ENCODE measurements around the gene BUB3. TPM values are rescaled to one million over a fixed set of nuclear protein-coding genes. Genes with fewer than 3 reads are reported as not detected.

BUB3 gene
- total RNA-seq, 1 experiment from 2014 or later: 129 TPM

DNA sequence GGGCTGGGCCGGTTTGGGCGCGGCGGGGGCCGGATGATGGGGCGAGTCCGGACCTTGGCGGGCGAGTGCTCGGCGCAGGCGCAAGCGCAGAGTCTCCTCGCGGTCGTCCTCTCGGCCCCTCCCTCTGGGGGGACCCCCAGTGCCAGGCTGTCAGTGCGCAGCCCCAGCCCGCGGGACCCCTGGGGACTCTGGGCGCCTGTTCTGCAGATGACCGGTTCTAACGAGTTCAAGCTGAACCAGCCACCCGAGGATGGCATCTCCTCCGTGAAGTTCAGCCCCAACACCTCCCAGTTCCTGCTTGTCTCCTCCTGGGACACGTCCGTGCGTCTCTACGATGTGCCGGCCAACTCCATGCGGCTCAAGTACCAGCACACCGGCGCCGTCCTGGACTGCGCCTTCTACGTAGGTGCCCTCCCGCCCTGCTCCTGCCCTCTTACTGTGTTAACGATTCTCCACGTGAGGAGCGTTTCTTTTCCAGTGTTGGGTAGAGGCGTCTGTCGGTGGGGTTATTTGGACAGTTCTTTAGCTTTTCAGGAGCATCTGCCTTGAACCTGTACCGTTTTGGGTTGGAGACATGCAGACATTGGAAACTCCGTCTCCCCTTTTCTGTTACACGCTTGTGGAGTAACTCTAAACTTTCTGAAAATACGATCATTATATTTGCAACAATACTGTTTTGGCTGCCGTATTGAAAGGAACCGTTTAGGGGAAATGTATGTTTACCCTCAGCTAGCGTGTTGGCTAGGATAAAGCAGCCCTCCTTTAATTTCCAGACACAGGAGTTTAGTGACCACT is 706 bp downstream of the BUB3 start:
- POLR2A ChIA-PET: interaction anchor here (0.6 to 1.0 kb wide), 2 partner anchors 15 to 747 kb away, joined by 3 to 4 read pairs; no protein-coding TSS in a partner anchor
- Histone ChIP-seq H3K36me3 (ENCODE audit: control insufficient read depth, insufficient read depth, low read length) (no peaks in the 10 kb centered on the region), H3K4me1 (peaks cover 33% of the 10 kb centered on the region), H3K27me3 (replicated peaks; ENCODE audit: control insufficient read depth, insufficient read depth, low read length) (no peaks in the 10 kb centered on the region), H3K9me3 (no peaks in the 10 kb centered on the region), H3K4me3 (ENCODE audit: low read depth, low read length) (peak overlapping the region; percentile 61)
- intact Hi-C loops (cut with micrococcal nuclease; ENCODE audit: unreplicated experiment): loop anchor here (1.0 kb wide), 1 partner anchor 16 kb away; no protein-coding TSS in a partner anchor
- H3K27me3 Mint-ChIP-seq (ENCODE audit: insufficient read depth, unreplicated experiment): no peaks in the 10 kb centered on the region
- H3K4me3 Mint-ChIP-seq (ENCODE audit: unreplicated experiment): peak overlapping the region; percentile 92
- BruUV-seq (replicated peaks): no TSS peak
- peak; percentile 56 to 65 for DNase-seq
- H3K9me3 Mint-ChIP-seq (ENCODE audit: unreplicated experiment): no peaks in the 10 kb centered on the region
- peak overlapping the region; percentile 88 for H3K27ac Mint-ChIP-seq (ENCODE audit: unreplicated experiment)
- CTCF ChIA-PET: interaction anchor here (1.0 to 1.6 kb wide), 2 partner anchors 15 to 112 kb away, joined by 3 to 8 read pairs; no protein-coding TSS in a partner anchor
- no peak for TF ChIP-seq CTCF (IDR thresholded peaks at IDR 0.05; ENCODE audit: insufficient read depth in 1 of 2, low read depth in 1 of 2, low read length in 1 of 2, severe bottlenecking in 1 of 2, unreplicated experiment in 1 of 2)
- H3K36me3 Mint-ChIP-seq (ENCODE audit: insufficient read depth, unreplicated experiment): peaks cover 64% of the 10 kb centered on the region
- H3K4me1 Mint-ChIP-seq (ENCODE audit: low read depth, unreplicated experiment): peaks cover 24% of the 10 kb centered on the region

- Mint-ChIP-seq H3K4me3 (ENCODE audit: unreplicated experiment) (peak overlapping the region; percentile 38), H3K27ac (ENCODE audit: unreplicated experiment) (no peak overlapping the region), H3K4me1 (ENCODE audit: low read depth, unreplicated experiment) (peaks cover 24% of the 10 kb centered on the region), H3K36me3 (ENCODE audit: insufficient read depth, unreplicated experiment) (peaks cover 75% of the 10 kb centered on the region), H3K27me3 (ENCODE audit: insufficient read depth, unreplicated experiment) (no peaks in the 10 kb centered on the region), H3K9me3 (ENCODE audit: unreplicated experiment) (no peaks in the 10 kb centered on the region)
- Histone ChIP-seq H3K4me1 (peaks cover 28% of the 10 kb centered on the region), H3K27me3 (replicated peaks; ENCODE audit: control insufficient read depth, insufficient read depth, low read length) (no peaks in the 10 kb centered on the region), H3K9me3 (no peaks in the 10 kb centered on the region), H3K4me3 (ENCODE audit: low read depth, low read length) (no peak overlapping the region), H3K36me3 (ENCODE audit: control insufficient read depth, insufficient read depth, low read length) (peaks cover under 1% of the 10 kb centered on the region; the same call in 1 of the 2 replicates)
- CTCF ChIA-PET: interaction anchor here (0.7 to 0.8 kb wide), 2 partner anchors 17 to 89 kb away, joined by 3 read pairs; no protein-coding TSS in a partner anchor
- DNase-seq: no peak
- POLR2A ChIA-PET: interaction anchor here (0.7 to 1.2 kb wide), 2 partner anchors 10 to 39 kb away, joined by 4 to 6 read pairs; no protein-coding TSS in a partner anchor
- BruUV-seq (replicated peaks): TSS peak; percentile 26
- no peak for TF ChIP-seq CTCF (IDR thresholded peaks at IDR 0.05; ENCODE audit: insufficient read depth in 1 of 2, low read depth in 1 of 2, low read length in 1 of 2, severe bottlenecking in 1 of 2, unreplicated experiment in 1 of 2)
- intact Hi-C loops (cut with micrococcal nuclease; ENCODE audit: unreplicated experiment): no loop called here
Observed at GRCh38 chr10:123156078-123156477, 1.9 kb downstream of the BUB3 start.

DNA sequence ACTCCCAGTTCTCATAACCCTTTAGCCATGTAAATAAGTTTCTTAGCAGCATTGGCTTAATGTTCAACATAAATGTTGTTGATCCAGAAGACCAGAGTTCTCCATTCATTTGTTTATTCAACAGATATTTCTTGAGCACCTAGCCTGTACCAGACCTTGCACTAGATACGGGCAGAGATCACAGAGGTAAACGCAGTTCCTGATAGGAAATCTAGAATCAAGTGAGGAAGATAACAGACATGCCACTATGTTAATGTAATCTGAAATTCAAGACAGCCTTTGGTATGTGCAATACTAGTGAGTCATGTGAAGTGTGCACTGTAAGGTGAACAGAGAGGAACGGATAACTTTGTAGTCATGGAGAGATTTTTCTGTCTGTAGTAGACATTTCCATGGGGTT is 3.0 kb downstream of the BUB3 start:
- H3K4me3 Mint-ChIP-seq (ENCODE audit: unreplicated experiment): peak overlapping the region; percentile 9
- intact Hi-C loops (cut with micrococcal nuclease; ENCODE audit: unreplicated experiment): no loop called here
- no peak for DNase-seq
- Histone ChIP-seq H3K27me3 (replicated peaks; ENCODE audit: control insufficient read depth, insufficient read depth, low read length) (no peaks in the 10 kb centered on the region), H3K36me3 (ENCODE audit: control insufficient read depth, insufficient read depth, low read length) (peaks cover 2% of the 10 kb centered on the region; the same call in 1 of the 2 replicates), H3K4me1 (peaks cover 22% of the 10 kb centered on the region), H3K9me3 (no peaks in the 10 kb centered on the region), H3K4me3 (ENCODE audit: low read depth, low read length) (no peak overlapping the region)
- no peaks in the 10 kb centered on the region for H3K27me3 Mint-ChIP-seq (ENCODE audit: insufficient read depth, unreplicated experiment)
- ChIA-PET CTCF (no interaction called here), POLR2A (interaction anchor here (1.2 kb wide), 1 partner anchor 9 kb away, joined by 4 read pairs; no protein-coding TSS in a partner anchor)
- H3K27ac Mint-ChIP-seq (ENCODE audit: unreplicated experiment): no peak overlapping the region
- H3K9me3 Mint-ChIP-seq (ENCODE audit: unreplicated experiment): no peaks in the 10 kb centered on the region
- TF ChIP-seq CTCF (IDR thresholded peaks at IDR 0.05; ENCODE audit: insufficient read depth in 1 of 2, low read depth in 1 of 2, low read length in 1 of 2, severe bottlenecking in 1 of 2, unreplicated experiment in 1 of 2): no peak
- H3K36me3 Mint-ChIP-seq (ENCODE audit: insufficient read depth, unreplicated experiment): peaks cover 87% of the 10 kb centered on the region
- H3K4me1 Mint-ChIP-seq (ENCODE audit: low read depth, unreplicated experiment): peaks cover 24% of the 10 kb centered on the region
- BruUV-seq (replicated peaks): no TSS peak
